Hepatocyte (in vitro differentiated cells): Measurements from ENCODE around the gene COL4A3.

ENCODE experiments used
- CTCF ChIP-seq: fragments of 200-600 bp; sonication (generic); IDR thresholded peaks from 2 replicates; pipeline ENCODE4 v1.5.1; 2016; ENCODE audit warnings: antibody characterized with exemption, mild to moderate bottlenecking; ENCODE audit not compliant: poor library complexity
- EZH2 ChIP-seq: fragments of 200-600 bp; sonication (generic); IDR thresholded peaks from 2 replicates; pipeline ENCODE4 v1.6.1; 2016; ENCODE audit warnings: antibody characterized with exemption, mild to moderate bottlenecking, borderline replicate concordance
- EZH2phosphoT487 ChIP-seq: fragments of 200-600 bp; sonication (generic); IDR thresholded peaks from one replicate; pipeline ENCODE4 v1.6.1; 2018; ENCODE audit warnings: antibody characterized with exemption, mild to moderate bottlenecking, low read depth, moderate library complexity; ENCODE audit not compliant: unreplicated experiment, severe bottlenecking

- TF ChIP-seq CTCF, result no peak
- TF ChIP-seq EZH2phosphoT487, result no peak
- no peak for TF ChIP-seq EZH2
These were observed 21.3 kb downstream of the COL4A3 start for GRCh38 chr2:227185615-227186232.
